HG03045 (cell line): ENCODE data around the gene LATS2.

Experiments
- ATAC-seq: cut with Tn5 transposase; IDR thresholded peaks from one replicate; pipeline ENCODE4 v1.9.1; 2021; ENCODE audit warnings: mild to moderate bottlenecking, moderate library complexity; ENCODE audit not compliant: unreplicated experiment

Gene LATS2

GRCh38 chr13:21048901-21049698, 12.3 kb downstream of the LATS2 start:
- no peak for ATAC-seq

- no peak for ATAC-seq
These were observed 13.6 kb downstream of the LATS2 start for GRCh38 chr13:21047591-21048282.

GRCh38 chr13:21047087-21047486, 14.3 kb downstream of the LATS2 start:
- no peak for ATAC-seq

GRCh38 chr13:21046203-21046602, 15.2 kb downstream of the LATS2 start:
- ATAC-seq: no peak

GRCh38 chr13:21045100-21045499, 16.3 kb downstream of the LATS2 start:
- no peak for ATAC-seq

DNA sequence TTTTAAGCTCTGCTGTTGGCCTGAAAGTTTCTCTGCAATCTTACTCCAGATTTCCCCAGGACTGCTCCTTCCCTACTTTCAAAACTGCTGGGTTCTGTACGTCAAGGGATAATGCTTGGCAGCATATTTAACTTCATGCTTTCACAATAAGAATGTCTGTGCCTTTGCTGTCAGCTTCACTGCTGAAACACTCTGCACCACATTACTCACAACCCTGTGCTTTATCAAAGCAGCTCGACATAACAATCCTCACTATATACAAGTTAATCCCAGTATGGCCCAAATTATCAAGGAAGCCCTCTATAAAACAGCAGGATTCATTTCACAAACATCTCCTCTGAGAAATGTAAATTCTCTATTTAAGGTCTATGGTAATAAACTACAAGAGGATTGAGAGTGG, 17.5 kb downstream of the LATS2 start:
- no peak for ATAC-seq

DNA sequence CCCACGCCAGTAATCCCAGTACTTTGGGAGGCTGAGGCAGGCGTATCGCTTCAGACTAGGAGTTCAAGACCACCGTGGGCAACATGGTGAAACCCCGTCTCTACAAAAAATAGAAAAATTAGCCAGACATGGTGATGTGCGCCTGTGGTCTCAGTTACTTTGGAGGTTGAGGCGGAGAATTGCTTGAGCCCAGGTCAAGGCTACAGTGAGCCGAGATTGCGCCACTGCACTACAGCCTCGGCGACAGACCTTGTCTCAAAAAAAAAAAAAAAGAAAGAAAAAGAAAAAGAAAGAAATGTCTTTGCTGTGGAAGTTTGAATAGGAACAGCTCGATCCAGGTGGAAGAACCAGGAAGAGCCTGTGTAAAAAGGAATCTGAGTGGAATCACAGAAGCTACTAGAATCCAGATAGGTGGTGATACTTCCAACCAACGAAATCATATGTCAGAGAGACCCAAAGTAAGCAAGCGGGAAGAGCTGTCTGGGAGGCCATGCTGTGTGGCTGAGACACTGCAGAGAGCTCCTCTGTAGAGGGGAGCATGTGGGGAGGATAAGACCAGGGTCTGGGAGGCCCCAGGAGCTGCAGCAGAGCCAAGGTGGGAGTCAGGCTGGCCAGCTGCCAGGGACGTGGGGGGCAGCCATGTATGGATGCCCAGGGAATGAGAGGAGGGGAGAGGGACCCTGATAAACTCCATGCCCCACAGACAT, 21.1 kb downstream of the LATS2 start:
- no peak for ATAC-seq

DNA sequence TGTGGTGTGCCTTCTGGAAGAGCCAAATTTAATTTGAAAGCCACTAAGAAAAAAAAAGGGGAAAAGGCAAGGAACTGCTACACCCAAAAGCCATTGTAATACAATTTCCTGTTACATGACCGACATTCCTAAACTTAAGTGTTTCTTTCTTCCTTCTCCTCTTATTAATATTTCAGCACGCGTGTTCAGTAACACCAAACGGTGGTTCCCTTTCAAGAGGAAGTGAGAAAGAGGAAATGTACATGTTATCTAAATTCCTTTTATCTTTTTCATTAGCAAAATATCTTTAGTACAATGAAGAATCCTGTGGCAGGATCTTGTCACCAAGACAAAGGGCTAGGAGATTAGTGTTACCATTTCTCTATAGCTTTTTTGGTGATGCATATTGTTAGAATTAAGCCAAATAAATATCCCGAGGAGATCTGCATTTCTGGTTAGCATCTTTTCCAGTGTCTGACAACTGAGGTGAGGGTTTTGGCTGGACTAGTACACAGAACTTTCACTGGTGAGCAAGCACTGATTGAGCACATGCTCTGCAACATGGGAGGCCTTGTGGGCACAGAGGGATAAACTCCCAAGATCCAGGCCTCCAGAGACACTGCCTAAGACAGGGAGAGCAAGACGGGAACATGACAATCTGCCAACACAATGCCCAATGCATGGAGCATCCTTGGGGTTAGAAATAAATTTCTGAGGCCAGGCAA, 22.1 kb downstream of the LATS2 start:
- ATAC-seq: no peak

DNA sequence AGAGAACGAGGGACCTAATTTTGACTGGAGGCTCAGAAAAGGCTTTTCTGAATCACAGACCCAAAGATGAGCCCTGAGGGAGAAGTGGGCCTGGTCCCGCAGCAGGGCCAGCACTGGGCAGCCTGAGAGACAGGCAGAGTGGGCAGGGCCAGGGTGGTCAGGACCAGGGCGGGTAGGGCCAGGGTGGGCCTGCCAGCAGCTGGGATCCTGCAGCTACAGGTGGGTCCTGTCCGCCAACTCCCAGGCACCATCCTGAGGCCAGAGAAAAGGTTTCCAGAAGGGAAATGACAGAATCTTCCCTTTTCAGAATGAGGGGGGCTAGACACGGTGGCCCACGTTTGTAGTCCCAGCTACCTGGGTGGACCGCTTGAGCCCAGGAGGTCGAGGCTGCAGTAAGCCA, 23.7 kb downstream of the LATS2 start:
- ATAC-seq: no peak

GRCh38 chr13:21035498-21035897, 25.9 kb downstream of the LATS2 start:
- no peak for ATAC-seq

GRCh38 chr13:21034603-21035191, 26.7 kb downstream of the LATS2 start:
- ATAC-seq: no peak

- ATAC-seq: no peak
These were observed 27.4 kb downstream of the LATS2 start for GRCh38 chr13:21033856-21034602.

DNA sequence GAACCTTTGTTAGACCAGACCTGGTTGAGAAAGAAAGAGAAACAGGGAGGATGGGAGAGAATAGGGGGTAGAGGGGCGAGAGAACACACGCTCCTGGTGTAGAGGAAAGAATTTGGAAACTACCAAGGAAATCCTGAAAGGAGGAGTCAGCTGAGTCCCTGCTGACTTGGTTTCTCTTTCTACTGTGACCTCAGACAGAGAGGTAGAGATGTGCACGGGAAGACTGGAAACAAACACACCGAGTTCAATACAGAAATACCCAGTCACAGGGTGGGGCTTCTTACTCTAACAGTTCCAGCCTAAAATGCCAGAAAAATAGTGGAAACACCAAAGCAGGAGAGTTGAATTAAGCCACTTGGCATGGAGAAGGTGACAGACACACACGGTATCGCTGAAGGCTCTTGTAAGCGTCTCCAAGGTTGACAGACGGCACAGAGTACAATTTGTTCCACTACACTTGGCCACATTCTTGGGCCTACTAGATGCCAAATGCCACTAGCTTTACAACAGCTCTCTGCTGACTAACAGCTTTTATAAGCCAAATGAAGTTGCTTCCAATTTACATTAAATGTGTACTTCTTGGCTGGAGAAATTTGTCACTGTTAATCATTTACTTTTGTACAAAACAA, 28.1 kb downstream of the LATS2 start:
- ATAC-seq: no peak

DNA sequence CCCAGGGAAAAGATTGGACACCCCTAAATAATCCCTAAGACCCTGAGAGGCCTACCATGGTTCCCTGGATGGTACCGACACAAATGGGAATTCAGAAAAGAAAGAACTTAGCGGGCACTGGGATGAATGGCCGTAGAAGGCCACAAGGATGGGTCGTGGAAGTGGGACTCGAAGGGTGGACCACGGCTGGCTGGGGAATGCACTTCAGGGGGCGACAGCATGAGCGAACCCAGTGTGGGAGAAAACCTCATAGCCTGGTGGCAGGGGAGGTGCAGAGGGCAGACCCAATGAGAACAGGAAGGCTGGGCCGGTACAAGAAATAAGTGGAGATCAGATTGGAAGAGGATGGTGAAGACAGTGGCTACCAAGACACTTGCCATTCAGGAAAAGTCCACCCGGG, 28.7 kb downstream of the LATS2 start:
- ATAC-seq: no peak

DNA sequence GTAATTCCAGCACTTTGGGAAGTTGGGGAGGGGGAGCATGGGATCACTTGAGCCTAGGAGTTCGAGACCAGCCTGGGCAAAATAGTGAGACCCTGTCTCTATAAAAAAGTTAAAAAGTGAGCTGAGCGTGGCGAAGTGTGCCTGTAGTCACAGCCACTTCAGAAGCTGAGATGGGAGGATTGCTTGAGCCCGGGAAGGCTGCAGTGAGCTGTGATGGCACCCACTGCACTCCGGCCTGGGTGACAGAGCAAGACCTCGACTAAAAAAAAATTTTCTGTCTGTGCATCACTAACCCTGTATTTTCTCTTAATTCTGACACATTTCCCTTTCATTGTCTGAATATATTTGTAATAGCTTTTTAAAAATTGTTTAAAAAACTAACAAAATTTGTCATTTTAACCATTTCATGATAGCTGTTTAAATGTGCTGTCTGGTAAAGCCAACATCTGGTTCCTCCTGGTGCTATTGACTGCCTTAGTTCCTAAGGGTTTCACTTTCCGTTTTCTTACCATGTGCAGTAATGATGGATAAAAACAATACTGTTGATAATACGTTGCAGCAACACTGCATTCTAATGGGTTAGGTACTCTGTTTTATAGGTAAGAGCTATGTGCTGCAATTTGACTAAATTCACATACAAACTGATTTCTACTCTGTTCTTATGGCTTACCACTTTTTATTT, 29.7 kb downstream of the LATS2 start:
- ATAC-seq: no peak

GRCh38 chr13:21025539-21025938, 35.8 kb downstream of the LATS2 start:
- no peak for ATAC-seq

DNA sequence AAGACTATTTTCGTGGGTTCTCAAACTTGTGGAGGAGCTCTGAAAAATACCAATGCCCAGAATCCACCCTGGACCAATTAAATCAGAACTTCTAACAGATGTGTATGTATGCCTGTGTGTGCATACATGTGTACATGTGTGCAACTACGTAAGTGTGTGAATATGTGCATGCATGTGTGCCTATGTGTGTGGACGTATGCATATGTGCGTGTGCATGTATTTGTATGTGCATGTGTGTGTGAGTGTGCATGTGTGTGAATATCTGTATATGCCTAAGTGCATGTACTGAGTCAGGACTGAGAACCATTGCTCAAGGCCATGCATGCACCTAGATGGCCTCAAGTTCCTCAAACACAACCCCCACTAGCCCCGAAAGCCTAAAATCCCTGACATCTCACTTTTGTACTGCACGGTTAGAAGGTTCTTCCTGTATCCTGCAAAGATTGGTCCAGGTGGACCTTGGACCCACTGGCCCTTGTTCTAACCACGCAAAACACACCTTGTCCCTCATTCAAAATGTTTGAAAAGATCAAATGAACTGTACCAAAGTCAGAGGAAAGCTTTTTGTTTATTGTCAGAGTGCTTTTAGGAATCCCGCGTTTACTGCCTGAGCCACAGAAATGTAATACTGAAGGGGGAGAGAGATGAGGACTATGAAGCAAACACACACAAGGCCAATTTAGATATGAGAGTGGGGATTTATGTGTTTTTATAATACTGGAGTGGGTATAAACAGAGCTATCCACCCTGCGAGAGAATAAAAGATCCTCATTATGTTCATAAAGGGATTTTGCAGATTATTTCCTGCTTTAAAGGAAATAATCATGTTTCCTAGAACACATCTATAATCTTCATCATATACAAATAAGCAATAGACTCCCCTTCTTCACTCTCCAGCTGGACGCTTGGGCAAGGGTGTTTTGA, 39.1 kb downstream of the LATS2 start:
- ATAC-seq: no peak

DNA sequence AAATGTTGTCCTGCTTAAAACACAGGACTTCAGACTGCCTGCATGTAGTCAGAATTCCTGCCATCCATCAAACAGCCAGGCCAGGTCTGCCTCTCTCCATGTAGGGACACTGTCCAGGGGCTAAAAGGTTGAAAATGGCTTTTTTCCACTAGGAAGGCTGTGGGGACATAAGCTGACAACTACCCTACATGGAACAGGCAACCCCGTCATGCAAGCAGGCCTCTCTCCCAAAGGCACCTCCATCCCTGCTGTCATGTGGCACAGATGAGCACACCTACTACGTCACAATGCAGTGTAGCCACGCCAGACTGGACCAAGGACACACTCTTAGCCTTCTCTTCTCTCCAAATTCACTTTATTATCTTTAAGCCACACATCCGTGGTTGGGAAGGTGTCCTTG, 40.8 kb downstream of the LATS2 start:
- no peak for ATAC-seq
